AG09319 (cell line): ENCODE results near the gene NECAB2.

ENCODE experiments used
- DNase-seq: peaks from one replicate; pipeline ENCODE4 v3.0.0-alpha.2; 2010; ENCODE audit warnings: low read depth; ENCODE audit errors: extremely low read depth
- TF ChIP-seq, protein P1 (sequence below): IDR thresholded peaks from 2 replicates; pipeline ENCODE4 v1.5.1; 2011; ENCODE audit warnings: low read depth, mild to moderate bottlenecking, inconsistent platforms, low read length, moderate library complexity

NECAB2 gene

DNA sequence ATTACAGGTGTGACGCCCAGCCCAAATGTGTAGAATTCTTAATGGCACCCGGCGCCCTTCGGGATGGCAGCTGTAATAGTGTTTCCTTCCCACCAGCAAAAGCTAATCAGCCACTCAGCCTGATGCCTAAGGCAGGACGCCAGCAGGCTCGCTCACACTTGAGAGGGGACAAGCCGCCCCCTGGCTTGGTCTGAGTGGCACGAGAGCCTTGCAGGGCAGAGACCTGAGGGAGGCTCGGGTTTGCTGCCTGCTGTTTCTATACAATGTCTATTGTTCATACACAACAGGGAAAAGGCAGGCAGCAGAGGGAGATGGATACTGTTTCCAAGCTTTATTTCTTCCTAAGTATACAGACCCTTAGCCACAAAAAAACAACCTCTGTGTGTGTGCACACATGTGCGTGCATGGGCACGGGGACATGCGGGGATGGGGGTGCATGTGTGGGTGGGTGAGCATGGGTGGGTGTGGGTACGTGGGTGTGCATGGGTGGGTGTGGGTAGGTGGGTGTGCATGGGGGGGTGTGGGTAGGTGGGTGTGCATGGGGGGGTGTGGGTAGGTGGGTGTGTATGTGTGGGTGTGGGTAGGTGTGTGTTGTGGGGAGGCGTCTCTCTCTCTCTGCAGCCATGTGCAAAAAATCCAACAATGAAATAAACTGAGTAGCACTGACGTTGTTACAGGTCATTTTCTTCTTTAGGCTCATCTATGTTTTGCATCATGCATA is 64.6 kb downstream of the NECAB2 start:
- no peak for DNase-seq
- TF ChIP-seq, protein P1, sequence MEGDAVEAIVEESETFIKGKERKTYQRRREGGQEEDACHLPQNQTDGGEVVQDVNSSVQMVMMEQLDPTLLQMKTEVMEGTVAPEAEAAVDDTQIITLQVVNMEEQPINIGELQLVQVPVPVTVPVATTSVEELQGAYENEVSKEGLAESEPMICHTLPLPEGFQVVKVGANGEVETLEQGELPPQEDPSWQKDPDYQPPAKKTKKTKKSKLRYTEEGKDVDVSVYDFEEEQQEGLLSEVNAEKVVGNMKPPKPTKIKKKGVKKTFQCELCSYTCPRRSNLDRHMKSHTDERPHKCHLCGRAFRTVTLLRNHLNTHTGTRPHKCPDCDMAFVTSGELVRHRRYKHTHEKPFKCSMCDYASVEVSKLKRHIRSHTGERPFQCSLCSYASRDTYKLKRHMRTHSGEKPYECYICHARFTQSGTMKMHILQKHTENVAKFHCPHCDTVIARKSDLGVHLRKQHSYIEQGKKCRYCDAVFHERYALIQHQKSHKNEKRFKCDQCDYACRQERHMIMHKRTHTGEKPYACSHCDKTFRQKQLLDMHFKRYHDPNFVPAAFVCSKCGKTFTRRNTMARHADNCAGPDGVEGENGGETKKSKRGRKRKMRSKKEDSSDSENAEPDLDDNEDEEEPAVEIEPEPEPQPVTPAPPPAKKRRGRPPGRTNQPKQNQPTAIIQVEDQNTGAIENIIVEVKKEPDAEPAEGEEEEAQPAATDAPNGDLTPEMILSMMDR = no peak

DNA sequence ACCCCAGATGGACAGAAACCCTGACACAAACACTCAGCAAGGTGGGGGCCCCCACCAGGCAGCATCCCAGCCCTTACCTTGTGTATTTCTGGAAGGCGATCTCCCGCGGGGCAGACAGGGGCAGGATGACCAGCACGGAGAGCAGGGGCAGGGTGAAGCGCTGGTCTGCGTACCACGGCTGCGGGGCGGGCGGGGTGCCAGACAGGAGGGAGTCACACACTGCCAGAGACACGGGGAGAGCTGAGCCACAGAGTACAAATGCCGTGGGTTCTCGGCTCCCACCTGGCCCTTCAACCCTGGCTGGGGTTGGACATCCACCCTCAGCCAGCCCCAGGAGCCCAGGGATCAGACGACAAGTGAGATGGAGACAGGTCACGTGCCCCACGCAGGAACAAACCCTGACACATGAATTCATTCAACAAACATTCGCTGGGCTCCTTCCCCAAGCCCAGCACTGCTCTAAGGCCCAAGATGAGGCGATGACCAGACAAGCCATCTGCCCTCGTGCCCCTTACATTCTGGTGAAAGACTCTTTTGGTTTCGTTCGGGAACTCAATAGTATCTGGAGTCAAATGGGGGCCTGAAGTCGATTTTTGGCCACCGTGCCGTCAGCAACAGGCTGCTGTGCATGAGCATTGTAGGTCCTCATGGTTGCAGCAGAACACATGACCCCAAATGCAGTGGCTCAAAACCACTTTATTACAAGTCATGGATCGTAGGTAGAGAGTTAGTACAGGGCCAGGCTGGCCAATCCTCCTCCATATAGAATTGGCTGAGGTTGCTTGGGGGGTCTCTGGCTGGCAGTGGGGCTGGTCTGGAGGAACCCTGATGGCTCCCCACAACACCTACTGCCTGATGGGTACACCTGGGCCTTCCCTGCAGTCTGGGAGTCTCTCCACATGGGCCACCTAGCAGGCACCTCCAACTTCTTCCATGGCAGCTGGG is 65.5 kb downstream of the NECAB2 start:
- TF ChIP-seq, protein P1 = no peak
- DNase-seq = no peak

DNA sequence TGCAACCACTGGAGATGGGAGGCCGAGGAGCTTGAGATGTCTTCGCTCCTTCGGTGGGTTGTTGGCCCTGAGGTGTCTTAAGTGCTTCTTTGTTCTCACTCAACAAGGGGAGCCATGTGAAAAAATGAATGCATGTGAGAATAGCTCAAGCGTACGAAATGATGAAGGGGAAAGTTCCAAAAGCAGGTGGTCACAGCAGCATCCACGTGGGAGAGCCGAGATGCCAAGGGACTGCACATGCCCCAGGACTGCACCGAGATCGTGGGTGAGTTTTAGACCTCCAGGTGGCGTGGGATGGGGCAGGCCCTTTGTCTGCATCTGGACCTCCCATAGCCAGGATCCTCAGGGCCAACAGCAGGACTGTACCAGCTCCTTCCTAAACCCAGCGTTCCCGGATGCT is 66.5 kb downstream of the NECAB2 start:
- TF ChIP-seq, protein P1 = no peak
- no peak for DNase-seq

DNA sequence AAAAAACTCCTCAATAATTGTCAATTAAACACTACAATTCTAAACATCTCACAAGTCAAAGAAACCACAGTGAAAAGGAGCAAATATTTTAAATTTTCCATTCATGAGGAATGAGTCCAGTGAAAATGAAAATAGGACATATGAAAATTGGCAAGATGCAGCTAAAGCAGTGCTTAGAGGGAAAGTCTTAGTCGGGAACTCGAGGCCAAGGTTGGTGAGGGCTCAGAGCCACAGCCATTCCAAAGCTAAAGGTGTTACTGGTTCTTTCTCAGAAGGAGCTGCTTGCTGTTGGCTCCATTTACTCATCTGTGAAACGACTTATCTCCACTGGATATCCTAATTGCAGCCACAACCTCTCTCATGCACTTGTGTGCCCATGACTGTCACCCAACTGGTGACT is 68.1 kb downstream of the NECAB2 start:
- TF ChIP-seq, protein P1 = no peak
- DNase-seq = no peak

DNA sequence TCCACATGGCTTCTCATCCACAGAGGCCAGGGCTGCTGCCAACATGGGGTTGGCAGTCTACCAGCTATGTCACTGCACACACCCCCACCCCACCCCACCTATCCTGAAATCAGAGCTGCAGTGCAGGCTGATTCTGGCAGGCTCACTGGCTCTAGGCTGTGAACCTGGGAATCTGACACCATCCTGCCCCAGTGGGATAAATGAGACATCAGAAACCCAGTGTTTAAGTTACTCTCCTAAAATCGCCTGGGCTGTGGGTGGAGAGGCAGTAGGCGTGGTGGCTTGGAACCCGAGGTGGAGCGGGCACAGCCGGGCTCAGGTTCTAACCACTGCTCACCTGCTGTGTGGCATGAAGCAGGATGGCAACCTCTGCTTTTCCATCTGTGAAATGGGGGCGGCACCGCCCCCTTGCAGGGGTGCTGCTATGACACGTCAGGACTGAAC is 69.0 kb downstream of the NECAB2 start:
- TF ChIP-seq, protein P1 = no peak
- DNase-seq = no peak

DNA sequence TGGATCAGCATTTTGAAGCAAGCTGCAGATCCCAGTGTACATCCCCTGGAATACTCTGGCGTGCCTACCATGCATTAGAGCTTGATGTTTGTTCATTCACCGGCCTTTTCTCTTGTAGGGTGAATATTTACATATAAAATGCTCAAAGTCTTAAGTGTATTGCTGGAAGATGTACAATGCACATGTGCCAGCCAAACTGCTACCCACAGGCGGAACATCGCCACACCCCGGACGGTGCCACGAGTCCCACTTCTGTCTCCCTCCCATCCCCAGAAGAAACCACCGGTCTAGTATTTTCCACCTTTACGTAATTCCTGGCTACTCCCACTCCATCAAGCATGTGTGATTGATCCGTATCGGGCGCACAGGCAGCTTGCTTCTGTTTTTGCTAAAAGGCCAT is 70.4 kb downstream of the NECAB2 start:
- no peak for DNase-seq
- TF ChIP-seq, protein P1 = no peak

DNA sequence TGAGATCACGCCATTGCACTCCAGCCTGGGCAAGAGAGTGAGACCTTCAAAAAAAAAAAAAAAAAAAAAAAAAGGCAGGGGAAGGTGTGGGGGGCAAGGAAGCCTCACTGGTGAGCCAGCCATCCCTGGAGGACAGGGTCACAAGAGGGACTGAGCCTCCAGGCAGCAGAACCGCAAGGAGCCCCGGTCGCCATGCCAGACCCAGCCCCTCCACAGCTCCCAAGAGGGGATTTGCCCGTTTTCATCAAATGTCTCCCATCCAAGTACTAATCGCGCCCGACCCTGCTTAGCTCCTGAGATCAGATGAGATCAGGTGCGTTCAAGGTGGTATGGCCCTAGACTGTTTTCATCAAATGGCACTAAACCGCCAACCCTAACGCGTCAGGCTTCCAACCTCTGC is 71.7 kb downstream of the NECAB2 start:
- no peak for DNase-seq
- TF ChIP-seq, protein P1 = no peak
